Activated CD8-positive, alpha-beta T cell treated with anti-CD3 and anti-CD28 coated beads, Interleukin-2, amount 10 ng/mL, durations not matched to agents 7 days and 5 days (primary cell): ENCODE measurements around the gene PREB. TPM values are rescaled to one million over a fixed set of nuclear protein-coding genes. Genes with fewer than 3 reads are reported as not detected.

Source experiments
- ATAC-seq: fragments of 150-1000 bp; cut with Tn5 transposase; one replicate; pipeline ENCODE4 v1.10.0; 2021; ENCODE audit warnings: moderate library complexity
- CTCF ChIA-PET: fragments of 350-600 bp; sonication (Branson Sonifier 250); formaldehyde crosslinking; loops from one replicate; lab custom pipeline; 2021; ENCODE audit warnings: antibody characterized with exemption; lab: Charles Lee
- POLR2A ChIA-PET: fragments of 350-600 bp; sonication (Branson Sonifier 250); formaldehyde crosslinking; loops from one replicate; lab custom pipeline; 2021; ENCODE audit warnings: antibody characterized with exemption; lab: Charles Lee
- DNase-seq: peaks from one replicate; pipeline ENCODE4 v3.0.0-alpha.2; 2020
- H3K27ac Mint-ChIP-seq: one replicate; pipeline ENCODE4 v1.8.0; 2021; ENCODE audit warnings: mild to moderate bottlenecking, mixed read lengths
- H3K27me3 Mint-ChIP-seq: one replicate; pipeline ENCODE4 v1.8.0; 2021; ENCODE audit warnings: low read depth, mixed read lengths
- H3K36me3 Mint-ChIP-seq: one replicate; pipeline ENCODE4 v1.8.0; 2021; ENCODE audit warnings: low read depth, mixed read lengths
- H3K4me1 Mint-ChIP-seq: one replicate; pipeline ENCODE4 v1.8.0; 2021; ENCODE audit warnings: low read depth, mixed read lengths
- H3K4me3 Mint-ChIP-seq: one replicate; pipeline ENCODE4 v1.8.0; 2021; ENCODE audit warnings: mild to moderate bottlenecking, mixed read lengths
- H3K9me3 Mint-ChIP-seq: one replicate; pipeline ENCODE4 v1.8.0; 2022; ENCODE audit warnings: mixed read lengths; ENCODE audit not compliant: insufficient read depth
- total RNA-seq, 2 experiments: library from RNA; stranded (reverse); gene quantifications; one replicate each; pipeline ENCODE4 v1.2.3, GENCODE V29; 2021

PREB gene
- total RNA-seq, 2 experiments from 2014 or later = 66.5 to 72.1 TPM

DNA sequence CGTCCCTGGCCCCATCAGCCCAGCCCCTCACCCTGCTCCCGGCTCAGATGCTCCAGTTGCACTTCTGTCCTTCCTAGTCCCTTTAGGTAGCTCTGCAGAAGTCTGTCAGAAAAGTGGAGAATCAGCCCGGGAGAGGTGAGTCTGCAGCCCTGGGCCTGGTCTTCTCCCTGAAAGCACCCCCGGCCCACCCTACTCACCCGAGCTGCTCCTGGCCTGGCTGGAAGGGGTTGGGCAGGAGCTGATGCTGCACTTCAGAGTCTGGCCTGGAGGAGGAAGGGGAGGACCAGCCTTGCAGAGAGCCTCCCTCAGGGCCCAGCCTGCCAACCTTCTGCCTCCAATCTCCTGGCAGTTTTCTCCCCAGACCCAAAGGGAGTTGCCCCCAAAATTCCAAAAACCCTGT, 32.1 kb downstream of the PREB start:
- H3K27ac Mint-ChIP-seq = no peak overlapping the region
- H3K36me3 Mint-ChIP-seq = no peaks in the 10 kb centered on the region
- ChIA-PET CTCF (interaction anchor here (0.7 to 3.2 kb wide), 7 partner anchors 9 to 278 kb away, joined by 3 to 14 read pairs (median 4); no protein-coding TSS in a partner anchor), POLR2A (no interaction called here)
- no peaks in the 10 kb centered on the region for H3K4me1 Mint-ChIP-seq
- H3K4me3 Mint-ChIP-seq = no peak overlapping the region
- no peaks in the 10 kb centered on the region for H3K9me3 Mint-ChIP-seq
- ATAC-seq (no peak), DNase-seq (no peak)
- H3K27me3 Mint-ChIP-seq = peaks cover 7% of the 10 kb centered on the region

DNA sequence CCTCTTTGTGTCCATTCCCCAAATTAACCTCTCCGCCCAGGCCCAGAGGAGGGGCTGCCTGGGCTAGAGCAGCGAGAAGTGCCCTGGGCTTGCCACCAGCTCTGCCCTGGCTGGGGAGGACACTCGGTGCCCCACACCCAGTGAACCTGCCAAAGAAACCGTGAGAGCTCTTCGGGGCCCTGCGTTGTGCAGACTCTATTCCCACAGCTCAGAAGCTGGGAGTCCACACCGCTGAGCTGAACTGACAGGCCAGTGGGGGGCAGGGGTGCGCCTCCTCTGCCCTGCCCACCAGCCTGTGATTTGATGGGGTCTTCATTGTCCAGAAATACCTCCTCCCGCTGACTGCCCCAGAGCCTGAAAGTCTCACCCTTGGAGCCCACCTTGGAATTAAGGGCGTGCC, 34.4 kb downstream of the PREB start:
- no peak for DNase-seq
- Mint-ChIP-seq H3K27ac (no peak overlapping the region), H3K27me3 (peaks cover 3% of the 10 kb centered on the region), H3K9me3 (no peaks in the 10 kb centered on the region), H3K4me1 (peaks cover 14% of the 10 kb centered on the region), H3K4me3 (no peak overlapping the region), H3K36me3 (no peaks in the 10 kb centered on the region)
- ChIA-PET CTCF (interaction anchor here (1.0 to 4.1 kb wide), 8 partner anchors 13 to 203 kb away, joined by 3 to 23 read pairs (median 10); partner anchors contain the start of gene KHK), POLR2A (no interaction called here)
- no peak for ATAC-seq

DNA sequence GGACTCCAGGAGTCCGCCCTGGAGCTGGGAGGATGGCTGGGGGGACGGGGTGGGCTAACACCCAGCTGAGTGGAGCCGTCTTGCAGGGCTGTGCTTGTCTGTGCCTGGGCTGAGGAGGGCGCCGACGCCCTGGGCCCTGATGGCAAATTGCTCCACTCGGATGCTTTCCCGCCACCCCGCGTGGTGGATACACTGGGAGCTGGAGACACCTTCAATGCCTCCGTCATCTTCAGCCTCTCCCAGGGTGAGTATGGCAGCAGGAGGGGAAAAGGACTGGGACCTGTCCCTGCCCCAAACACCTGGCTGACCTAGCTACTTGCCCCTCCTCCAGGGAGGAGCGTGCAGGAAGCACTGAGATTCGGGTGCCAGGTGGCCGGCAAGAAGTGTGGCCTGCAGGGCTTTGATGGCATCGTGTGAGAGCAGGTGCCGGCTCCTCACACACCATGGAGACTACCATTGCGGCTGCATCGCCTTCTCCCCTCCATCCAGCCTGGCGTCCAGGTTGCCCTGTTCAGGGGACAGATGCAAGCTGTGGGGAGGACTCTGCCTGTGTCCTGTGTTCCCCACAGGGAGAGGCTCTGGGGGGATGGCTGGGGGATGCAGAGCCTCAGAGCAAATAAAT, 35.0 kb downstream of the PREB start:
- ChIA-PET CTCF (interaction anchor here (0.8 to 4.1 kb wide), 9 partner anchors 11 to 204 kb away, joined by 3 to 23 read pairs (median 4); partner anchors contain the start of genes KHK and TMEM214), POLR2A (interaction anchor here (0.6 kb wide), 1 partner anchor 27 kb away, joined by 3 read pairs; no protein-coding TSS in a partner anchor)
- DNase-seq = no peak
- no peaks in the 10 kb centered on the region for H3K9me3 Mint-ChIP-seq
- ATAC-seq = no peak
- H3K4me3 Mint-ChIP-seq = no peak overlapping the region
- no peak overlapping the region for H3K27ac Mint-ChIP-seq
- H3K4me1 Mint-ChIP-seq = peaks cover 14% of the 10 kb centered on the region
- H3K36me3 Mint-ChIP-seq = no peaks in the 10 kb centered on the region
- H3K27me3 Mint-ChIP-seq = peaks cover 3% of the 10 kb centered on the region

DNA sequence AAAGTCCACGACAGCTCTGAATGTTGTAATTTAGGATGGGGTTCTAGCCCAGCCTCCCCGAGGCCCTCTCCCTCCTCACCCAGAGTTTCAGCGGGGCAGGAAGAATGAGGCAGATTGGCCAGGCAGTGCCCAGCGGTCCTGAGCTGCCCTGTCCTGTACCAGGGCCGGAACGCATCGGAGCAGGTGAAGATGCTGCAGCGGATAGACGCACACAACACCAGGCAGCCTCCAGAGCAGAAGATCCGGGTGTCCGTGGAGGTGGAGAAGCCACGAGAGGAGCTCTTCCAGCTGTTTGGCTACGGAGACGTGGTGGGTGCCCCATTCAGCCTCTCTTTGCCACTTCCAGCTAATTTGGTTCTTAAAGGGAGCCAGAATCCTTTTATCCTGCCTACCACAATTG, 37.1 kb downstream of the PREB start:
- DNase-seq (no peak), ATAC-seq (no peak)
- Mint-ChIP-seq H3K4me3 (no peak overlapping the region), H3K9me3 (no peaks in the 10 kb centered on the region), H3K36me3 (no peaks in the 10 kb centered on the region), H3K27me3 (no peaks in the 10 kb centered on the region), H3K4me1 (peaks cover 14% of the 10 kb centered on the region), H3K27ac (no peak overlapping the region)
- POLR2A ChIA-PET = interaction anchor here (1.4 kb wide), 1 partner anchor 46 kb away, joined by 3 read pairs; the partner anchor contains the start of gene AGBL5
- CTCF ChIA-PET = interaction anchor here (0.7 to 4.1 kb wide), 15 partner anchors 9 to 206 kb away, joined by 3 to 26 read pairs (median 4); partner anchors contain the start of genes AGBL5, KHK, PREB and TRIM54

DNA sequence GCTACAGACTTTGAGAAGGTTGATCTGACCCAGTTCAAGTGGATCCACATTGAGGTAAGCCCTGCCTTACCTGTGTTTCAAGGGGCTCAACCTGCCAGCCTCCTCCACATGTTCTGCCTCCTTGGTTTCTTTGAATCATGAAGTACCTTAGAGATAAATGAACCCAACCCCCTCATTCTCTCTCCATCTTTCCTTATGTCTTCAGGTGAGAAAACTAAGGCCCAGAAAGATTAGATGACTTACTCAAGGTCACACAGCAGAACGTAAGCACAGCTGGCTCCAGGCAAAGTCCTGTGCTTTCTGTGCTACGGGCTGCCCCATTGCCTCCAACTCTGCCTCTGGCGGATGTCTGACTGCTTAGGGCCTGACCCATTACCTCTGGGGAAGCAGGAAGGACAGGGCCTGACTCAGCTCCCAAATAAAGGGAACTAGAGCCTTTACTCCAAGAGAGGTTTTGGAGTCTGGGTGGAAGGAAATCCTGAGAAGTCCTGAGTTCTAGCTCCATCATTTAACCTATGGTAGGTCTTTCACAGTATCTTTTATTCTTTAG, 37.6 kb downstream of the PREB start:
- Mint-ChIP-seq H3K4me1 (peaks cover 14% of the 10 kb centered on the region), H3K27me3 (no peaks in the 10 kb centered on the region), H3K9me3 (no peaks in the 10 kb centered on the region), H3K36me3 (no peaks in the 10 kb centered on the region), H3K4me3 (no peak overlapping the region), H3K27ac (no peak overlapping the region)
- ChIA-PET POLR2A (interaction anchor here (0.8 to 1.4 kb wide), 2 partner anchors 46 to 115 kb away, joined by 3 read pairs; partner anchors contain the start of genes AGBL5, ATRAID and SLC5A6), CTCF (interaction anchor here (0.7 to 4.1 kb wide), 15 partner anchors 9 to 587 kb away, joined by 3 to 26 read pairs (median 3); partner anchors contain the start of genes AGBL5, PREB and TRIM54)
- ATAC-seq = no peak
- DNase-seq = no peak

DNA sequence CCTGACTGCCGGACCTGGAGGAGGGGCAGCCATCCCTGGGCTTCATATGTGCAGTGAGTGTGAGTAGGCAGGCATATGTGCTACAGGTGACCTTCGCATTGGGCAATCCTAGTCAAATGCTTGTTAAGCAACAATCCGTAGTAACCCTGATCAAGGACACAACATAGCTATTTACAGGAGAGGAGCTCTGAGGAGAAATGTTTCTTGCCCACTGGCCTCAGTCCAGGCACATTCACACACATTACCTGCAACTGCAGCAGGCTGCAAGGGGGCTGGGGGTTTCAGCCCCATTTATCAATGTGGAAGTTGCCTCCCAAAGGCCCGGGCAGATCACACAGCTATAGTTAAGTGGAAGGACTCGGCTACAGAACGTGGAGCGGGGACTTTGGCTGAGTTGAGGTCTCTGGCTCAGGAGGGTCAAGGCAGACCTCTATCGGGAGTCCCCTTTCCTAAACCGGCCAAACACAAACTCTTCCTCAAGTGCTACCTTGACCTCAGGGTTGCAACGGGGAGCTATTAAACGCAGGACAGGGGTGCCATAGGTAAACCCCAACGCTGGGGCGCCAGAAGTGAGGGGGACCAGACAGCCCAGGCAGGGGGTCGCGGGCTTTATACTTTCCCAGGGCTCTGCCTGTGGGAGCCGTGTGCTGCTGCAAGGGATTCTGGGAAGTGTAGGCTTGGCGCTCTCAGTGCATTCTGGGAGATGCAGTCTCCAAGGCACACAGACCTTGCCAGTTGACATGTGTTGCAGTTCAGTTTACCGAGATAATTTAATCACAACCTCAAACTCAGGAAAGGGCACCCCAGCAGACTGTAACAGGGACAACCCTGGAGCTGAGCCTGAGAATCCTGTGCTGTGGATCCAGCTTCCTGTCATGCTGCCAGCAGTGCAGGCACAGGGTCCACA, 38.4 kb downstream of the PREB start:
- H3K4me1 Mint-ChIP-seq = peaks cover 14% of the 10 kb centered on the region
- peak; percentile 76 for ATAC-seq
- H3K27me3 Mint-ChIP-seq = no peaks in the 10 kb centered on the region
- POLR2A ChIA-PET = interaction anchor here (0.8 kb wide), 1 partner anchor 116 kb away, joined by 3 read pairs; the partner anchor contains the start of genes ATRAID and SLC5A6
- H3K36me3 Mint-ChIP-seq = no peaks in the 10 kb centered on the region
- peak; percentile 61 for DNase-seq
- peak overlapping the region; percentile 29 for H3K4me3 Mint-ChIP-seq
- CTCF ChIA-PET = interaction anchor here (0.8 to 4.1 kb wide), 11 partner anchors 9 to 588 kb away, joined by 3 to 26 read pairs (median 3); partner anchors contain the start of genes PREB and TMEM214
- H3K9me3 Mint-ChIP-seq = no peaks in the 10 kb centered on the region
- H3K27ac Mint-ChIP-seq = peak overlapping the region; percentile 60

DNA sequence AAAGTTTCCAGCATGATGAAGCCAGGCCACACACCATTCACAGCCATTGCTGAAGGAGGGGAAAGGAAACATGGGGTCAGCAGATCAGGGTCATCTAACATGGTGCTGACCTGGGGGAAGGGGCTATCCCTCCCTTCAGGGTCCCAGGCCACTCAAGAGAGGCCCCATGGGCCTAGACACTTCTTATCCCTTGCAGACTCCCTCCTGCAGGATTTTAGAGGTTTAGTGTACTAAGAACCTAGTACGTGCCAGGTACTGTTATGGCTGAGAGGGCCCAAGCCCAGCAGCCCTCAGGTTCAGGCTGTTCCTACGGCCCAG, 39.0 kb downstream of the PREB start:
- Mint-ChIP-seq H3K9me3 (no peaks in the 10 kb centered on the region), H3K27me3 (no peaks in the 10 kb centered on the region), H3K36me3 (no peaks in the 10 kb centered on the region), H3K27ac (peak overlapping the region; percentile 2), H3K4me3 (peak overlapping the region; percentile 3), H3K4me1 (peaks cover 14% of the 10 kb centered on the region)
- ChIA-PET POLR2A (no interaction called here), CTCF (interaction anchor here (1.0 to 3.5 kb wide), 4 partner anchors 31 to 184 kb away, joined by 3 to 26 read pairs (median 4); partner anchors contain the start of gene PREB)
- ATAC-seq (no peak), DNase-seq (no peak)

DNA sequence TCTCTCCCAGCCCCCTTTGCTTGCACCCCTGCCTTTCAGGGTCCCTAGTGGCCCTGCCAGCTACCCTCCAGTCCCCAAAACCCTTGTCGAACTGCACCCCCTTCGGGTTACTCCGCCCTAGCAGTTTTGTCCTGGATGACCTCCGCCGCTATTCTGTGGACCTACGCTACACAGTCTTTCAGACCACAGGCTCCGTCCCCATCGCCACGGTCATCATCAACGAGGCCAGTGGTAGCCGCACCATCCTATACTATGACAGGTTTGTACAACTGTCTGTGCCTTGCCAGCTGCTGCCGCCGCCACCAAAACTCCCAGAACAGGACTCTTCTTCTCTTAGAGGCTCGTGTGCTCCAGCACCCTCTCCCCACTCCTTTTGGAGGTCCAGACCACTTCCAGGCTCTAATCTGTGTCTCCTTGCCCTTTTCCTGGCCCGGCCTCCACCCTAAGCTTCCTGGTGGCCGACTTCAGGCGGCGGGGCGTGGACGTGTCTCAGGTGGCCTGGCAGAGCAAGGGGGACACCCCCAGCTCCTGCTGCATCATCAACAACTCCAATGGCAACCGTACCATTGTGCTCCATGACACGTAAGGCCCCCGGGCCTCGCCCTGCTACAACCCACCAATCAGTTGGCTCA, 40.0 kb downstream of the PREB start:
- ChIA-PET CTCF (interaction anchor here (0.9 to 1.9 kb wide), 3 partner anchors 8 to 209 kb away, joined by 3 to 4 read pairs (median 4); no protein-coding TSS in a partner anchor), POLR2A (no interaction called here)
- ATAC-seq = no peak

DNA sequence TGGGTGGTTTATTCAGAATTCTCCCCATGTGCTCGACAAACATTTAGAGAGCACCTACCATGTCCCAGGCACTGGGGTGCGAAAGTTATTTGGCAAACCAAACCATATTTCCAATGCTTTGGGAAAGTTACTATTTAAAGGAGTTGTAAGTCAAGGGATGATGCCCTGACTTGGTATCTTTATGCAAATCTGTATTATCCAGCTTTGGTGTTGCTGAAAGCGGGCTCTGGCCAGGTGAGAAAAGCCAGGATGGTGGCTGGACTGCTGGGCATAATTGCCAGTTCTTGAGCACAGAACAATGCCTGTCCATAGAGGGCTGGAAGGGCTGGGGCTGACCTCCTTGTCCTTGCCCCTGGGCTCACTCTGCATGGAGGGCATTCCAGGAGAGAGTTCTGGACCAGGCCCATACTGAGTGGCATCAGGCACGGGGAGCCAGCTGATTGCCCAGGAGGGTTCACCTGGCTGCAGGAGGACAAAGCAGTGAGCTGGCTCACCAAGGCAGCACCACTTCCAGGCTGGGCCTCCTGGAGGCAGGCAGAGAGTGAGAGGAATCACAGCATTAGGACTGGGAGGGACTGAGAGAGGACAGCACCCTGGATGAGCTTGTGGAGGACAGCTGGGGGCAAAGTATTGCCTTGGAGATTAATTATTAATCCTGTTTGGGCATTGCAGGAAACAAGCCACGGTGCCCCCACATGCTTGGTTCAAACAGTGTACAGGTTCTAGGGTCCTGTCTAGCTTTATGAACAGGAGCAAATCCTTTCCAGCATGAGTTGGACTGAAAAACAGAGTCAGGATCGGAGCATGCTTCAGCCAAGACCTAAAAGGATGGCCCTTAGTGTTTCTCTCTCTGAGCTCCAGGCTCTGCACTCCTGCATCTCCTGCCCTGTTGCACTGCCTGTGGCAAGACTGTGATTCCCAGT, 40.7 kb downstream of the PREB start:
- Mint-ChIP-seq H3K4me1 (peaks cover 24% of the 10 kb centered on the region), H3K4me3 (no peak overlapping the region), H3K27me3 (no peaks in the 10 kb centered on the region), H3K9me3 (no peaks in the 10 kb centered on the region), H3K27ac (no peak overlapping the region), H3K36me3 (no peaks in the 10 kb centered on the region)
- ATAC-seq (no peak), DNase-seq (no peak)
- CTCF ChIA-PET = interaction anchor here (0.9 to 1.9 kb wide), 4 partner anchors 8 to 210 kb away, joined by 3 to 4 read pairs (median 4); no protein-coding TSS in a partner anchor
- POLR2A ChIA-PET = no interaction called here

More for the DNA sequence above, 40.0 kb downstream of the PREB start:
- Mint-ChIP-seq H3K4me1 (peaks cover 18% of the 10 kb centered on the region), H3K27ac (no peak overlapping the region), H3K36me3 (no peaks in the 10 kb centered on the region), H3K9me3 (no peaks in the 10 kb centered on the region), H3K27me3 (no peaks in the 10 kb centered on the region), H3K4me3 (no peak overlapping the region)
- DNase-seq = no peak
